T-cell (primary cell): ENCODE measurements around the gene ZNF205. TPM values are rescaled to one million over a fixed set of nuclear protein-coding genes. Genes with fewer than 3 reads are reported as not detected.

Source experiments
- ATAC-seq, 4 experiments: fragments of 200-7000 bp in 3 of 4; fragments of 150-1000 bp in 1 of 4; cut with Tn5 transposase; replicated peaks in 1 of 4; 1 replicate in 3 of 4; 2 replicates in 1 of 4; pipeline ENCODE4 v1.10.0; 2021; ENCODE audit warnings: moderate library complexity in 3 of 4, mild to moderate bottlenecking in 2 of 4, moderate number of reproducible peaks in 1 of 4
- CTCF ChIA-PET, 2 donors: fragments of 300-600 bp; sonication (Branson Sonifier 250); formaldehyde crosslinking; loops; one replicate each; lab custom pipeline; 2022; ENCODE audit warnings: antibody characterized with exemption in 2 of 2; lab: Charles Lee
- POLR2A ChIA-PET, 2 donors: fragments of 300-600 bp; sonication (Branson Sonifier 250); formaldehyde crosslinking; loops; one replicate each; lab custom pipeline; 2022; ENCODE audit warnings: antibody characterized with exemption in 2 of 2; lab: Charles Lee
- DNase-seq, 35 experiments: peaks; one replicate each; pipeline versions ENCODE4 v3.0.0 to v3.0.0-alpha.2; 2013 to 2023
- H3K27ac ChIP-seq: one replicate; pipeline ENCODE4 v1.5.1; 2013; ENCODE audit warnings: low read length
- H3K27me3 ChIP-seq, 2 experiments: replicated peaks in 1 of 2; 1 replicate in 1 of 2; 2 replicates in 1 of 2; pipeline versions ENCODE4 v1.6.1 to v1.7.0; 2013; ENCODE audit warnings: low read length in 1 of 2, mixed read lengths in 1 of 2; ENCODE audit not compliant: control insufficient read depth in 2 of 2, insufficient read depth in 2 of 2; ENCODE audit errors: extremely low read depth in 1 of 2
- H3K36me3 ChIP-seq, 2 donors: 1 replicate in 1 of 2; 2 replicates in 1 of 2; pipeline versions ENCODE4 v1.6.1 to v1.7.0; 2013; ENCODE audit warnings: low read length in 1 of 2; ENCODE audit not compliant: control insufficient read depth in 2 of 2, insufficient read depth in 1 of 2; ENCODE audit errors: extremely low read depth in 1 of 2
- H3K4me1 ChIP-seq, 2 experiments: 1 replicate in 1 of 2; 2 replicates in 1 of 2; pipeline versions ENCODE4 v1.6.1 to v1.7.0; 2013; ENCODE audit warnings: low read length in 2 of 2, mixed read lengths in 1 of 2; ENCODE audit not compliant: insufficient read depth in 2 of 2, control insufficient read depth in 1 of 2; ENCODE audit errors: extremely low read depth in 1 of 2
- H3K4me3 ChIP-seq, 2 donors: 1 replicate in 1 of 2; 2 replicates in 1 of 2; pipeline versions ENCODE4 v1.5.1 to v1.7.0; 2013; ENCODE audit warnings: mild to moderate bottlenecking in 2 of 2, low read length in 1 of 2, moderate library complexity in 1 of 2; ENCODE audit not compliant: control insufficient read depth in 1 of 2; ENCODE audit errors: extremely low read depth in 1 of 2
- H3K9me3 ChIP-seq: 2 replicates; pipeline ENCODE4 v1.7.0; 2013
- H3K27ac Mint-ChIP-seq, 2 donors: one replicate each; pipeline ENCODE4 v1.8.0; 2020 to 2021; ENCODE audit warnings: mild to moderate bottlenecking in 2 of 2, mixed read lengths in 2 of 2
- H3K27me3 Mint-ChIP-seq, 2 donors: one replicate each; pipeline ENCODE4 v1.8.0; 2021 to 2022; ENCODE audit warnings: mixed read lengths in 2 of 2
- H3K36me3 Mint-ChIP-seq: one replicate; pipeline ENCODE4 v1.8.0; 2021; ENCODE audit warnings: mixed read lengths
- H3K4me1 Mint-ChIP-seq, 3 donors: one replicate each; pipeline ENCODE4 v1.8.0; 2020 to 2022; ENCODE audit warnings: mixed read lengths in 3 of 3, mild to moderate bottlenecking in 1 of 3
- H3K4me3 Mint-ChIP-seq, 3 donors: one replicate each; pipeline ENCODE4 v1.8.0; 2020 to 2022; ENCODE audit warnings: mild to moderate bottlenecking in 3 of 3, mixed read lengths in 3 of 3, moderate library complexity in 3 of 3
- H3K9me3 Mint-ChIP-seq, 3 donors: one replicate each; pipeline ENCODE4 v1.8.0; 2020 to 2022; ENCODE audit warnings: mixed read lengths in 3 of 3
- WGBS: methylation state at CpG from one replicate; pipeline ENCODE4 v1.1.5; 2013; ENCODE audit warnings: missing lambda C conversion rate; ENCODE audit not compliant: insufficient coverage; 5-methylcytosine and 5-hydroxymethylcytosine counted together
- total RNA-seq, 35 experiments: library from RNA in 6 of 35; stranded (reverse) in 6 of 35; fragments of 120-200 nt in 1 of 35; gene quantifications; one replicate each; pipeline versions ENCODE4 v1.2.1 to v1.2.4 and lab custom pipeline; 2013 to 2026

ZNF205 gene
- total RNA-seq, 5 donors from 2014 or later (not counting 1 experiment from before 2014, with no cell fraction given) = 0.38 TPM; not detected in 4

GRCh38 chr16:3118204-3118790, 5.9 kb downstream of the ZNF205 start:
- Histone ChIP-seq H3K4me3 (no peak overlapping the region), H3K27me3 (peaks cover 0 to 10% of the 10 kb centered on the region in 2 experiments), H3K4me1 (peaks cover 0 to 6% of the 10 kb centered on the region in 2 experiments), H3K36me3 (no peaks in the 10 kb centered on the region), H3K27ac (no peak overlapping the region), H3K9me3 (no peaks in the 10 kb centered on the region)
- Mint-ChIP-seq H3K36me3 (peaks cover 4% of the 10 kb centered on the region), H3K9me3 (no peaks in the 10 kb centered on the region), H3K27ac (no peak overlapping the region), H3K4me1 (peaks cover 1 to 7% (median 4%) of the 10 kb centered on the region in 3 donors), H3K27me3 (no peaks in the 10 kb centered on the region), H3K4me3 (no peak overlapping the region)
- DNase-seq = no peak
- ATAC-seq = no peak
- ChIA-PET CTCF (interaction anchor here in 1 of 2 donors (1.9 kb wide), 1 partner anchor 11 kb away, joined by 9 read pairs; no protein-coding TSS in a partner anchor), POLR2A (no interaction called here)
- 100% methylated on average over 8 of the region's 16 CpGs for WGBS

DNA sequence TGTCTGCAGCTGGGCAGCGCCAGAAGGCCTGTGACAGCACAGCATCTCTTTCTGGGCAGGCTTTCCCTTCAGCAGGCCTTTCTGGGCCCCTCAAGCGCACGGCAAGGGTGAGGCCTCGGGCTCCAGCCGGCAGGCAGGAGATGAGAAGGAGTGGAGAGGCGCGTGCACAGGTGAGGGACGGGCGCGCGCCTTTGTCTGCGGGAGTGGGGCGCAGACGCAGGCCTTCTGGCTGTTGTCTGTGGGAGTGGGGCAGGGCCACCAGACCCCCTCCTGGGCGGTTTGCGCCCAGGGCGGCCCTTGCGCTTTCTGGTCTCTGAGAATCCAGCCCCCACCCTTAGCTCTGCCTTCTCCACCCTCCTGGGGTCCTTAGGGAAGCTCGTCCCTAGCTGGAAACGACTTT, 6.5 kb downstream of the ZNF205 start:
- H3K27ac ChIP-seq = no peak overlapping the region
- ChIA-PET POLR2A (no interaction called here), CTCF (no interaction called here)
- peaks cover 7 to 13% (median 9%) of the 10 kb centered on the region in 3 donors for H3K4me1 Mint-ChIP-seq
- H3K27me3 ChIP-seq = peaks cover 0 to 9% of the 10 kb centered on the region in 2 experiments
- 90% methylated on average over 3 of the region's 20 CpGs for WGBS
- no peaks in the 10 kb centered on the region for H3K9me3 Mint-ChIP-seq
- DNase-seq (no peak), ATAC-seq (no peak)
- H3K9me3 ChIP-seq = no peaks in the 10 kb centered on the region
- no peaks in the 10 kb centered on the region for H3K36me3 ChIP-seq
- H3K27ac Mint-ChIP-seq = no peak overlapping the region
- no peak overlapping the region for H3K4me3 ChIP-seq
- peaks cover 3 to 11% of the 10 kb centered on the region in 2 experiments for H3K4me1 ChIP-seq
- H3K27me3 Mint-ChIP-seq = no peaks in the 10 kb centered on the region
- no peak overlapping the region for H3K4me3 Mint-ChIP-seq
- peaks cover 4% of the 10 kb centered on the region for H3K36me3 Mint-ChIP-seq

DNA sequence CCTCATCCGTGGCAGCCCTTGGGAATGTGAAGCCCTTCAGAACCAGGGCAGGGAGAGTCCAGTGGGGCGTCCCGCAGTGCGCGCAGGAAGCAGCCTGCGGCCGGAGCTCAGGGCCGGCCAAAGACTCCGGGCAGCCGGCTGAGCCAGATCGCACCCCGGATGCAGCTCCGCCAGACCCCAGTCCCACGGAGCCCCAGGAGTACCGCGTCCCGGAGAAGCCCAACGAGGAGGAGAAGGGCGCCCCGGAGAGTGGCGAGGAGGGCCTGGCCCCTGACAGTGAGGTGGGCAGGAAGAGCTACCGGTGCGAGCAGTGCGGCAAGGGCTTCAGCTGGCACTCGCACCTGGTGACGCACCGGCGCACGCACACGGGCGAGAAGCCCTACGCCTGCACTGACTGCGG, 6.9 kb downstream of the ZNF205 start:
- peaks cover 0 to 7% of the 10 kb centered on the region in 2 experiments for H3K27me3 ChIP-seq
- no peaks in the 10 kb centered on the region for H3K36me3 ChIP-seq
- Mint-ChIP-seq H3K27ac (no peak overlapping the region), H3K4me1 (peaks cover 8 to 13% (median 9%) of the 10 kb centered on the region in 3 donors), H3K9me3 (no peaks in the 10 kb centered on the region), H3K36me3 (peaks cover 4% of the 10 kb centered on the region), H3K27me3 (no peaks in the 10 kb centered on the region), H3K4me3 (no peak overlapping the region)
- no peak for DNase-seq
- no peak for ATAC-seq
- peaks cover 3 to 13% of the 10 kb centered on the region in 2 experiments for H3K4me1 ChIP-seq
- H3K4me3 ChIP-seq = no peak overlapping the region
- no peaks in the 10 kb centered on the region for H3K9me3 ChIP-seq
- CTCF ChIA-PET = no interaction called here
- POLR2A ChIA-PET = no interaction called here
- 96% methylated on average over 33 of the region's 33 CpGs for WGBS
- no peak overlapping the region for H3K27ac ChIP-seq

- Histone ChIP-seq H3K9me3 (no peaks in the 10 kb centered on the region), H3K4me3 (no peak overlapping the region), H3K4me1 (peaks cover 3 to 14% of the 10 kb centered on the region in 2 experiments), H3K27me3 (peaks cover 0 to 4% of the 10 kb centered on the region in 2 experiments), H3K27ac (no peak overlapping the region), H3K36me3 (no peaks in the 10 kb centered on the region)
- Mint-ChIP-seq H3K27ac (no peak overlapping the region), H3K4me1 (peaks cover 13 to 18% (median 13%) of the 10 kb centered on the region in 3 donors), H3K36me3 (no peaks in the 10 kb centered on the region), H3K27me3 (no peaks in the 10 kb centered on the region), H3K4me3 (no peak overlapping the region), H3K9me3 (no peaks in the 10 kb centered on the region)
- ATAC-seq (no peak), DNase-seq (no peak)
- CTCF ChIA-PET = no interaction called here
- POLR2A ChIA-PET = interaction anchor here in 1 of 2 donors (0.6 kb wide), 1 partner anchor 283 kb away, joined by 4 read pairs; no protein-coding TSS in a partner anchor
- 95% methylated on average over 52 of the region's 57 CpGs for WGBS
Measured at GRCh38 chr16:3119701-3120408, 7.5 kb downstream of the ZNF205 start.

DNA sequence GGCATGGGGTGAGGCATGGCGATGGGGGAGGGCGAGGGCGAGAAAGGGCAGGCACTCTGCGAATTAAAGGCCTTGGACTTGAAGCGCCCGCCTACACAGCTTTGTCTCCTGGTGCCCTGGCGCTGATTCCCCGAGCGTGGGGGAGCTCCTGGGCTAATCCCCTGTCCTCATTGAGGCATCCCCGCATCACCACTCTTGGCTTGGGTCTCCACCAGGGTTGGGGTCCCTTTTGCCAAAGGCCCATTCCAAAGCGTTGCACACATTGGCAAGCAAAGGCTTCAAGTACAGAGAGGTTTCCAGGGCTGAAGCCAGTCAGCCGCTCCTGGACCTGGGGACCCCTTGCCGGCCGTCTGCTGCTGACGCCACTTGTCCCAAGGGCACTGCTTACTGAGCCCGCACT, 8.0 kb downstream of the ZNF205 start:
- ATAC-seq = no peak
- no peaks in the 10 kb centered on the region for H3K9me3 ChIP-seq
- WGBS = 96% methylated on average over 14 of the region's 16 CpGs
- no peaks in the 10 kb centered on the region for H3K36me3 ChIP-seq
- H3K27ac ChIP-seq = no peak overlapping the region
- no peaks in the 10 kb centered on the region for H3K27me3 ChIP-seq
- Mint-ChIP-seq H3K27me3 (no peaks in the 10 kb centered on the region), H3K4me3 (no peak overlapping the region), H3K36me3 (no peaks in the 10 kb centered on the region), H3K27ac (no peak overlapping the region), H3K4me1 (peaks cover 18 to 22% (median 18%) of the 10 kb centered on the region in 3 donors), H3K9me3 (no peaks in the 10 kb centered on the region)
- no peak overlapping the region for H3K4me3 ChIP-seq
- CTCF ChIA-PET = no interaction called here
- POLR2A ChIA-PET = no interaction called here
- H3K4me1 ChIP-seq = peaks cover 3 to 20% of the 10 kb centered on the region in 2 experiments
- DNase-seq = no peak

DNA sequence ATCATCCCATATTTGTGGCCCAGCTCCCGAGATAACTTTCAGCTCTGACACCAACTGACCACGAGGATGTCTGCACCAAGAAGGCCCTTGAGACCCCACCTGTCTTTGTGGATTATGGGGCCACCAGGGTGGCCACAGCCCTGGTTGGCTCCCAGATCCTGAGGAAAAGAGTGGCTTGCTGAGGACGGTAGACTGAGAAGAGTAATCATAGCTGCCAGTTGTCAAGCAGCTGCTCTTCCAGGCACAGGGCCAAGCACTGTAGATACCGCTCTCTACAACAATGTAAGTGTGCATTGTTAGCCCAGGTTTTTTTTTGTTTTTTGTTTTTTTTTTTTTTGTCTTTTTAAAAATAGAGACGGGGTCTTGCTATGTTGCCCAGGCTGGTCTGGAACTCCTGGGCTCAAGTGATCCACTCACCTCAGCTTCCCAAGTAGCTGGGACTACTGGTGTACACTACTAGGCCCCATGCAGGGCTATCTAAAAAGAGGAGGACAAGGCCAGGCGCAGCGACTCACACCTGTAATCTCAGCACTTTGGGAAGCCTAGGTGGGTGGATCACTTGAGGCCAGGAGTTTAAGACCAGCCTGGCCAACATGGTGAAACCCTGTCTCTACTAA, 9.6 kb downstream of the ZNF205 start:
- H3K27ac ChIP-seq = no peak overlapping the region
- H3K4me1 ChIP-seq = peaks cover 5 to 23% of the 10 kb centered on the region in 2 experiments
- H3K36me3 ChIP-seq = no peaks in the 10 kb centered on the region
- no peaks in the 10 kb centered on the region for H3K36me3 Mint-ChIP-seq
- H3K27me3 Mint-ChIP-seq = no peaks in the 10 kb centered on the region
- no peaks in the 10 kb centered on the region for H3K27me3 ChIP-seq
- ChIA-PET CTCF (interaction anchor here in 1 of 2 donors (0.5 to 0.7 kb wide), 4 partner anchors 13 to 172 kb away, joined by 3 to 4 read pairs (median 3); partner anchors contain the start of gene ZNF213), POLR2A (interaction anchor here in 1 of 2 donors (0.7 kb wide), 1 partner anchor 79 kb away, joined by 3 read pairs; no protein-coding TSS in a partner anchor)
- 89% methylated on average over 2 of the region's 7 CpGs for WGBS
- DNase-seq = no peak
- H3K4me3 Mint-ChIP-seq = no peak overlapping the region
- H3K4me3 ChIP-seq = no peak overlapping the region
- peaks cover 26 to 33% (median 28%) of the 10 kb centered on the region in 3 donors for H3K4me1 Mint-ChIP-seq
- no peak for ATAC-seq
- H3K9me3 ChIP-seq = no peaks in the 10 kb centered on the region
- no peaks in the 10 kb centered on the region for H3K9me3 Mint-ChIP-seq
- no peak overlapping the region for H3K27ac Mint-ChIP-seq
